Liver (tissue), 3 donors: ENCODE measurements around the gene POLR2L.

Experiments used
- CTCF ChIP-seq: fragments of 150-350 bp; IDR thresholded peaks from 2 replicates; pipeline ENCODE4 v1.5.1; 2017; ENCODE audit warnings: improper control_type of control experiment, low read depth, low read length; ENCODE audit not compliant: missing input control
- FOXA2 ChIP-seq: IDR thresholded peaks from 2 replicates; pipeline ENCODE4 v1.6.1; 2016; ENCODE audit warnings: antibody characterized with exemption
- MAX ChIP-seq: IDR thresholded peaks from 2 replicates; pipeline ENCODE4 v1.6.1; 2016; ENCODE audit warnings: antibody characterized with exemption
- RAD21 ChIP-seq, 2 donors: IDR thresholded peaks; 2 replicates each; pipeline ENCODE4 v1.6.1; 2016; ENCODE audit warnings: antibody characterized with exemption in 2 of 2, mild to moderate bottlenecking in 2 of 2
- REST ChIP-seq: IDR thresholded peaks from 2 replicates; pipeline ENCODE4 v1.6.1; 2016; ENCODE audit warnings: antibody characterized with exemption, mild to moderate bottlenecking
- YY1 ChIP-seq: IDR thresholded peaks from 2 replicates; pipeline ENCODE4 v1.6.1; 2016; ENCODE audit warnings: antibody characterized with exemption, mild to moderate bottlenecking
- ZBTB33 ChIP-seq: IDR thresholded peaks from 2 replicates; pipeline ENCODE4 v1.6.1; 2016; ENCODE audit warnings: antibody characterized with exemption
- donor health status: healthy.
- donor health status: healthy.

- no peak for TF ChIP-seq RAD21 (IDR thresholded peaks at IDR 0.05)
- no peak for TF ChIP-seq CTCF
- no peak for TF ChIP-seq YY1
- TF ChIP-seq MAX = no peak
- no peak for TF ChIP-seq FOXA2
- TF ChIP-seq REST = no peak
- TF ChIP-seq ZBTB33 = no peak
These were observed 8.7 kb upstream of the POLR2L start for GRCh38 chr11:850775-851763.
